Aorta (tissue), 5 donors: Measurements from ENCODE around the gene SLC2A4RG. TPM values are rescaled to one million over a fixed set of nuclear protein-coding genes. Genes with fewer than 3 reads are reported as not detected.
"Not testable (repeated sequence)": the region's sequence is repeated elsewhere in the genome, so short reads cannot be mapped to it uniquely, and the experiment has no call there.

ENCODE experiments used
- ATAC-seq: fragments of 200-7000 bp; cut with Tn5 transposase; one replicate; pipeline ENCODE4 v1.9.1; 2022; ENCODE audit warnings: moderate library complexity; ENCODE audit not compliant: low FRiP score
- DNase-seq, 2 donors: peaks; one replicate each; pipeline ENCODE4 v3.0.0-alpha.2; 2020
- H3K27ac ChIP-seq, 2 donors: one replicate each; pipeline ENCODE4 v1.5.1; 2013; ENCODE audit warnings: low read length in 2 of 2, mild to moderate bottlenecking in 2 of 2, moderate library complexity in 2 of 2, control low read depth in 1 of 2, inconsistent platforms in 1 of 2, low read depth in 1 of 2
- H3K27me3 ChIP-seq, 2 donors: one replicate each; pipeline ENCODE4 v1.6.1; 2013; ENCODE audit warnings: control low read depth in 1 of 2, low read length in 1 of 2, mild to moderate bottlenecking in 1 of 2, moderate library complexity in 1 of 2; ENCODE audit not compliant: insufficient read depth in 2 of 2, control insufficient read depth in 1 of 2
- H3K36me3 ChIP-seq, 2 donors: one replicate each; pipeline ENCODE4 v1.6.1; 2013; ENCODE audit warnings: control low read depth in 1 of 2, low read length in 1 of 2, mild to moderate bottlenecking in 1 of 2; ENCODE audit not compliant: insufficient read depth in 2 of 2, control insufficient read depth in 1 of 2
- H3K4me1 ChIP-seq, 2 donors: one replicate each; pipeline ENCODE4 v1.6.1; 2013; ENCODE audit warnings: low read length in 2 of 2, control low read depth in 1 of 2, mild to moderate bottlenecking in 1 of 2, moderate library complexity in 1 of 2; ENCODE audit not compliant: insufficient read depth in 2 of 2, control insufficient read depth in 1 of 2
- H3K4me3 ChIP-seq, 2 donors: one replicate each; pipeline ENCODE4 v1.5.1; 2013; ENCODE audit warnings: low read length in 2 of 2, control low read depth in 1 of 2, mild to moderate bottlenecking in 1 of 2
- H3K9me3 ChIP-seq: one replicate; pipeline ENCODE4 v1.6.1; 2013; ENCODE audit warnings: mild to moderate bottlenecking, low read length; ENCODE audit not compliant: control insufficient read depth
- WGBS, 2 donors: extraction: QIAGEN DNeasy Blood & Tissue Kit; methylation state at CpG; one replicate each; pipeline ENCODE4 v1.1.7; 2013; 5-methylcytosine and 5-hydroxymethylcytosine counted together
- intact Hi-C, 2 donors: fragments of 100-400 bp; cut with DNase I; formaldehyde crosslinking; loops; one replicate each; pipeline versions ENCODE4 v1.14.2 to v1.15.0; 2022
- polyA plus RNA-seq, 2 donors: library from polyadenylated mRNA; stranded (reverse); fragments of 200-250 nt; gene quantifications; one replicate each; pipeline ENCODE4 v1.2.3, GENCODE V29; 2013
- total RNA-seq, 2 donors: library from RNA; stranded (reverse); fragmentation: NEBNext Ultra II Directional; extraction: Animal tissue kit (Norgen Biotek cat#: 25700); gene quantifications; one replicate each; pipeline ENCODE4 v1.2.1, GENCODE V29; 2021
- donor health status: healthy with polysubstance abuse.
- donor health status: Bipolar disorder and iron deficiency.
- donor health status: DM: no; HTN: no; CAD: no.
- donor health status: DM: no; HTN: no; CAD: no.
- donor health status: DM: yes; HTN: yes; CAD: no.

Gene SLC2A4RG
- total and polyA plus RNA-seq, 4 donors = 24.7 to 86.7 (median 61.2) TPM

DNA sequence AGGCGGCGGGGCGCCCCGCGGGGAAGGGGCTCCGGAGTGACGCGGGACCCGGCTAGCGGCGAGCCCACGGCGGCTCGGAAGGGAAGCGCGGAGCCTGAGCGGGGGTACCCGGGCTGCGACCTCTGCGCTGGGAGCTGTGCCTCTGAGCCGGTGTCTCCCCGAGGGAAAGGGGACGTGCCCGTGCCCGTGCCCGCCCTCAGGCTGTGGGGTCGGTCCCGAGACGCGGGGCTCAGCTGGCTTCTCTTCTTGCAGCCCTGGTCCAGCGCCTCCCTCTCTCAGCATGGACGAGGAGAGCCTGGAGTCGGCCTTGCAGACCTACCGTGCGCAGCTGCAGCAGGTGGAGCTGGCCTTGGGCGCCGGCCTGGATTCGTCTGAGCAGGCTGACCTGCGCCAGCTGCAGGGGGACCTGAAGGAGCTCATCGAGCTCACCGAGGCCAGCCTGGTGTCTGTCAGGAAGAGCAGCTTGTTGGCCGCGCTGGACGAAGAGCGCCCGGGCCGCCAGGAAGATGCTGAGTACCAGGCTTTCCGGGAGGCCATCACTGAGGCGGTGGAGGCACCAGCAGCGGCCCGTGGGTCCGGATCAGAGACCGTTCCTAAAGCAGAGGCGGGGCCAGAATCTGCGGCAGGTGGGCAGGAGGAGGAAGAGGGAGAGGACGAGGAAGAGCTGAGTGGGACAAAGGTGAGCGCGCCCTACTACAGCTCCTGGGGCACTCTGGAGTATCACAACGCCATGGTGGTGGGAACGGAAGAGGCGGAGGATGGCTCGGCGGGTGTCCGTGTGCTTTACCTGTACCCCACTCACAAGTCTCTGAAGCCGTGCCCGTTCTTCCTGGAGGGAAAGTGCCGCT is 31.1 kb upstream of the SLC2A4RG start:
- Histone ChIP-seq H3K36me3 (peaks cover 0 to 1% of the 10 kb centered on the region in 2 donors), H3K27me3 (no peaks in the 10 kb centered on the region), H3K9me3 (no peaks in the 10 kb centered on the region), H3K4me1 (no peaks in the 10 kb centered on the region), H3K4me3 (peak overlapping the region; percentile 93 to 96), H3K27ac (peak overlapping the region in 1 of 2 donors; percentile 14)
- no peak for ATAC-seq
- intact Hi-C loops = no loop called here
- DNase-seq = no peak
- WGBS, 2 donors = 22 to 23% methylated on average over 59 to 67 of the region's 67 CpGs

DNA sequence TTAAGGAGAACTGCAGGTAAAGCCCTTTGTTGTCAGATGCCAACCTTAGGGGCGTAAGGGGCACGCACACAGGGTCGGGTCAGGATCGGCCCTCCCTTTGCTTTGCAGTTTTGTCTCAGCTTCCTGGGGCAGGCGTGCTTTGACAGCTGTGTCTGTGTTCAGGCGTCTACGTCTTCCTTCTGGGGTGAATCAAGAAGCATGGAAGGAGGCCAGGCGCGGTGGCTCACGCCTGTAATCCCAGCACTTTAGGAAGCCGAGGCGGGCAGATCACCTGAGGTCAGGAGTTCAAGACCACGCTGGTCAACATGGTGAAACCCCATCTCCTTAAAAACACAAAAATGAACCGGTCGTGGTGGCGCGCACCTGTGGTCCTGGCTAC is 30.4 kb upstream of the SLC2A4RG start:
- Histone ChIP-seq H3K4me1 (no peaks in the 10 kb centered on the region), H3K27me3 (no peaks in the 10 kb centered on the region), H3K36me3 (peaks cover 0 to 1% of the 10 kb centered on the region in 2 donors), H3K27ac (no peak overlapping the region), H3K9me3 (no peaks in the 10 kb centered on the region), H3K4me3 (no peak overlapping the region)
- ATAC-seq (no peak), DNase-seq (no peak)
- intact Hi-C loops = no loop called here
- WGBS, 2 donors = 91 to 93% methylated on average over 17 of the region's 17 CpGs

DNA sequence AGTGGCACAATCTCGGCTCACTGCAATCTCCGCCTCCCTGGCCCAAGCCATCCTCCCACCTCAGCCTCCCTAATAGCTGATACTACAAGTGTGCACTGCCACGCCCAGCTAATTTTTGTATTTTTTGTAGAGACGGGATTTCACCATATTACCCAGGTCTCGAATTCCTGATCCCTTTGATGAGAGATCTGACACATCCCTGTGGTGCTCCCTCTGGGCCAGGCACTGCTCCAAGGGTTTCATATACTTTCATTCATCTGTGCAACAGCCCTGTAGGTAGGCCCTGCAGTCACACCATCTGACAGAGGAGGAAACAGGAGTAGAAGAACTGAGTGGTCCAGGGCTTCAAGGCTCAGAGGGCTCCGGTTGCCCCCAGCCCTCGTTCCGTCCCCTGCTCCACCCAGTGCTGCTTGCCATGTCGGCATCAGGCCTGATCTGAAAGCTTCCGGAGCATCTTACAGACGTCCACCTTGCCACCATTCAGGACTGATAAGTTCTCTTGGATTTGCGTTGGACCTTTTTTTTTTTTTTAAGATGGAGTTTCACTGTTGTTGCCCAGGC is 28.4 kb upstream of the SLC2A4RG start:
- peak in 1 of 2 donors; percentile 49 for DNase-seq
- intact Hi-C loops = no loop called here

GRCh38 chr20:63712191-63712590 is 27.4 kb upstream of the SLC2A4RG start:
- no peaks in the 10 kb centered on the region for H3K9me3 ChIP-seq
- no peak overlapping the region for H3K4me3 ChIP-seq
- no peaks in the 10 kb centered on the region for H3K27me3 ChIP-seq
- peaks cover 2 to 4% of the 10 kb centered on the region in 2 donors for H3K36me3 ChIP-seq
- no peaks in the 10 kb centered on the region for H3K4me1 ChIP-seq
- DNase-seq (no peak), ATAC-seq (no peak)
- WGBS, 2 donors = 97% methylated on average over 1 of the region's 1 CpG
- intact Hi-C loops = no loop called here
- no peak overlapping the region for H3K27ac ChIP-seq

More for the DNA sequence above, 28.4 kb upstream of the SLC2A4RG start:
- no peak overlapping the region for H3K4me3 ChIP-seq
- H3K9me3 ChIP-seq = no peaks in the 10 kb centered on the region
- H3K4me1 ChIP-seq = no peaks in the 10 kb centered on the region
- ATAC-seq = no peak
- 78 to 82% methylated on average over 12 of the region's 12 CpGs for WGBS, 2 donors
- peaks cover 2 to 4% of the 10 kb centered on the region in 2 donors for H3K36me3 ChIP-seq
- H3K27ac ChIP-seq = no peak overlapping the region
- H3K27me3 ChIP-seq = no peaks in the 10 kb centered on the region

DNA sequence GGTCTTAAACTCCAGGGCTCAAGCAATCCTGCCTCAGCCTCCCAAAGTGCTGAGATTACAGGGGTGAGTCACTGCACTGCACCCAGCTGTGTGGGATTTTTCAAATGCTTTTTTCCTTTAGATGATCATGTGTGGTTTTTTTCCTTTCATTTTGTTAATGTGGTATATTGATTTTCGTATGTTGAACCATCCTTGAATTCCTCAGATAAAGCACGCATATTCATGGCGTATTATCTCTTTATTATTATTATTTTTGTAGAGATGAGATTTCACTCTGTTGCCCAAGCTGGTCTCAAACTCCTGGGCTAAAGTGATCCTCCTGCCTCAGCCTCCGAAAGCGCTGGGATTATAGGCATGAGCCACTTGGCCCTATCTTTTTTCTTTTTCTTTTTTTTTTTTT is 24.7 kb upstream of the SLC2A4RG start:
- no peak overlapping the region for H3K4me3 ChIP-seq
- DNase-seq (peak in 1 of 2 donors; percentile 22), ATAC-seq (no peak)
- H3K27me3 ChIP-seq = no peaks in the 10 kb centered on the region
- no peak overlapping the region for H3K27ac ChIP-seq
- no peaks in the 10 kb centered on the region for H3K9me3 ChIP-seq
- intact Hi-C loops = no loop called here
- 97 to 98% methylated on average over 5 of the region's 5 CpGs for whole genome bisulfite sequencing, 2 donors
- H3K4me1 ChIP-seq = no peaks in the 10 kb centered on the region
- H3K36me3 ChIP-seq = peaks cover 2 to 7% of the 10 kb centered on the region in 2 donors

GRCh38 chr20:63718996-63719395 is 20.6 kb upstream of the SLC2A4RG start:
- Histone ChIP-seq H3K27ac (no peak overlapping the region), H3K27me3 (no peaks in the 10 kb centered on the region), H3K36me3 (peaks cover 2 to 12% of the 10 kb centered on the region in 2 donors), H3K4me1 (no peaks in the 10 kb centered on the region), H3K4me3 (no peak overlapping the region), H3K9me3 (no peaks in the 10 kb centered on the region)
- WGBS, 2 donors = 99 to 100% methylated on average over 2 of the region's 2 CpGs
- intact Hi-C loops = no loop called here
- DNase-seq (no peak), ATAC-seq (no peak)

DNA sequence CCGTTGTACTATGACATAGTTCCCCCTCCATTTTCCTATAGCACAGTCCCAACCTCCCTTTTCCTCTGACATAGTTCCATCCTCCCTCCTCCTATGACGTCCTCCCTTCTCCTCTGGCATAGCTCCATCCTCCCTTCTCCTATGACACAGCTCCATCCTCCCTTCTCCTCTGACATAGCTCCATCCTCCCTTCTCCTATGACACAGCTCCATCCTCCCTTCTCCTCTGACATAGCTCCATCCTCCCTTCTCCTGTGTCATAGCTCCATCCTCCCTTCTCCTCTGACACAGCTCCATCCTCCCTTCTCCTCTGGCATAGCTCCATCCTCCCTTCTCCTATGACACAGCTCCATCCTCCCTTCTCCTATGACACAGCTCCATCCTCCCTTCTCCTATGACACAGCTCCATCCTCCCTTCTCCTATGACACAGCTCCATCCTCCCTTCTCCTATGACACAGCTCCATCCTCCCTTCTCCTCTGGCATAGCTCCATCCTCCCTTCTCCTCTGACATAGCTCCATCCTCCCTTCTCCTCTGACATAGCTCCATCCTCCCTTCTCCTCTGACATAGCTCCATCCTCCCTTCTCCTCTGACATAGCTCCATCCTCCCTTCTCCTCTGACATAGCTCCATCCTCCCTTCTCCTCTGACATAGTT is 16.5 kb upstream of the SLC2A4RG start:
- intact Hi-C loops, H3K27me3 ChIP-seq, H3K4me1 ChIP-seq, H3K9me3 ChIP-seq, H3K36me3 ChIP-seq, DNase-seq, H3K27ac ChIP-seq, ATAC-seq, H3K4me3 ChIP-seq: not testable (repeated sequence)
- 63 to 76% methylated on average over 2 of the region's 2 CpGs for WGBS, 2 donors

DNA sequence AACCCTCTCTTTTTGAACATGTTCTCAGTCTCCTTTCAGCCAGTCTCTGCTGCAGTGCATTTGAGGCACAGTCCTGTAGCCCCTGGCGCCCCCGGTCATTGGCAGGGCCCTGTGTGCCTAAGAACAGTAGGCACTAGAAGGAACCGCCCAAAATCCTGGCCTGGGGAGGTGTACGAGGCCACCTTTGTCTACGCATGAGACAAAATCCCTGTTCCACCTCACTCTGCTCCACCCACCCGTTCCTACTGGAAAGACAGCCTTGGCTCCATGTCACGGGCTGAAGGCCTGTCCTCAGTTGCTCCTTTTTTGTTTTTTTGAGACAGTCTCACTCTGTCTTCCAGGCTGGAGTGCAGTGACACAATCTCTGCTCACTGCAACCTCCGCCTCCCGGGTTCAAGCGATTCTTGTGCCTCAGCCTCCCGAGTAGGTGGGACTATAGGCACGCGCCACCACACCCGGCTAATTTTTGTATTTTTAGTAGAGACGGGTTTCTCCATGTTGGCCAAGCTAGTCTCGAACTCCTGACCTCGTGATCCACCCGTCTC is 9.3 kb upstream of the SLC2A4RG start:
- H3K36me3 ChIP-seq, ATAC-seq, H3K27me3 ChIP-seq, H3K4me1 ChIP-seq, DNase-seq, H3K9me3 ChIP-seq, H3K4me3 ChIP-seq, H3K27ac ChIP-seq, intact Hi-C loops: not testable (repeated sequence)
- whole genome bisulfite sequencing, 2 donors = 93 to 94% methylated on average over 18 of the region's 18 CpGs
